CD14-positive monocyte (primary cell): Measurements from ENCODE around the gene ALS2CL. TPM values are rescaled to one million over a fixed set of nuclear protein-coding genes. Genes with fewer than 3 reads are reported as not detected.

Source experiments
- DNase-seq, 3 donors: peaks; one replicate each; pipeline ENCODE4 v3.0.0-alpha.2; 2011 to 2022
- H2AFZ ChIP-seq: 2 replicates; pipeline ENCODE4 v1.6.0; 2012; ENCODE audit warnings: mild to moderate bottlenecking, low read depth, low read length, inconsistent platforms; ENCODE audit not compliant: insufficient read depth, poor library complexity, severe bottlenecking
- H3K27ac ChIP-seq, 2 donors: 1 replicate in 1 of 2; 2 replicates in 1 of 2; pipeline ENCODE4 v1.5.1; 2012 to 2013; ENCODE audit warnings: low read length in 2 of 2, control low read depth in 1 of 2, inconsistent platforms in 1 of 2, low read depth in 1 of 2, mild to moderate bottlenecking in 1 of 2
- H3K27me3 ChIP-seq, 2 donors: one replicate each; pipeline versions ENCODE4 v1.6.0 to v1.6.1; 2011 to 2013; ENCODE audit warnings: low read length in 2 of 2; ENCODE audit not compliant: control insufficient read depth in 2 of 2, insufficient read depth in 2 of 2
- H3K36me3 ChIP-seq, 2 donors: replicated peaks in 1 of 2; 1 replicate in 1 of 2; 2 replicates in 1 of 2; pipeline versions ENCODE4 v1.5.1 to v1.6.1; 2012 to 2013; ENCODE audit warnings: low read length in 2 of 2, control low read depth in 1 of 2, inconsistent platforms in 1 of 2, mild to moderate bottlenecking in 1 of 2; ENCODE audit not compliant: insufficient read depth in 2 of 2, control insufficient read depth in 1 of 2
- H3K4me1 ChIP-seq, 2 donors: 1 replicate in 1 of 2; 2 replicates in 1 of 2; pipeline versions ENCODE4 v1.5.1 to v1.6.1; 2012 to 2013; ENCODE audit warnings: low read length in 2 of 2, control low read depth in 1 of 2, inconsistent platforms in 1 of 2, mild to moderate bottlenecking in 1 of 2, moderate library complexity in 1 of 2; ENCODE audit not compliant: insufficient read depth in 2 of 2, control insufficient read depth in 1 of 2
- H3K4me2 ChIP-seq: replicated peaks from 2 replicates; pipeline ENCODE3; 2012; ENCODE audit warnings: low read length, moderate library complexity, mild to moderate bottlenecking; ENCODE audit not compliant: poor library complexity, severe bottlenecking; ENCODE audit errors: extremely low read depth
- H3K4me3 ChIP-seq, 3 experiments: fragments of 200-600 bp in 1 of 3; sonication (generic) in 1 of 3; replicated peaks in 1 of 3; 1 replicate in 2 of 3; 2 replicates in 1 of 3; pipeline ENCODE4 v1.5.1; 2011 to 2013; ENCODE audit warnings: low read length in 3 of 3, mild to moderate bottlenecking in 3 of 3, control low read depth in 2 of 3, low read depth in 2 of 3, inconsistent platforms in 1 of 3, moderate library complexity in 1 of 3
- H3K79me2 ChIP-seq: 2 replicates; pipeline ENCODE4 v1.6.0; 2012; ENCODE audit warnings: mild to moderate bottlenecking, control low read depth, inconsistent platforms, low read length, moderate library complexity; ENCODE audit not compliant: insufficient read depth
- H3K9ac ChIP-seq: 2 replicates; pipeline ENCODE4 v1.6.0; 2017; ENCODE audit warnings: low read length, mild to moderate bottlenecking; ENCODE audit not compliant: insufficient read depth, poor library complexity, severe bottlenecking
- H3K9me3 ChIP-seq, 2 donors: replicated peaks in 1 of 2; 1 replicate in 1 of 2; 2 replicates in 1 of 2; pipeline versions ENCODE4 v1.5.1 to v1.6.1; 2012 to 2013; ENCODE audit warnings: low read length in 2 of 2, control low read depth in 1 of 2; ENCODE audit not compliant: control insufficient read depth in 1 of 2, insufficient read depth in 1 of 2
- H4K20me1 ChIP-seq: 2 replicates; pipeline ENCODE4 v1.6.0; 2012; ENCODE audit warnings: mild to moderate bottlenecking, low read length, control low read depth, moderate library complexity; ENCODE audit not compliant: insufficient read depth
- H3K27ac Mint-ChIP-seq, 7 donors: one replicate each; pipeline ENCODE4 v1.8.0; 2020; ENCODE audit warnings: mild to moderate bottlenecking in 7 of 7, mixed read lengths in 7 of 7, moderate library complexity in 6 of 7, inconsistent platforms in 2 of 7
- H3K27me3 Mint-ChIP-seq, 3 donors: one replicate each; pipeline ENCODE4 v1.8.0; 2021 to 2022; ENCODE audit warnings: low read depth in 3 of 3, mild to moderate bottlenecking in 3 of 3, mixed read lengths in 3 of 3, moderate library complexity in 3 of 3, inconsistent platforms in 1 of 3
- H3K36me3 Mint-ChIP-seq, 2 donors: one replicate each; pipeline ENCODE4 v1.8.0; 2020; ENCODE audit warnings: mixed read lengths in 2 of 2, inconsistent platforms in 1 of 2, mild to moderate bottlenecking in 1 of 2
- H3K4me1 Mint-ChIP-seq: one replicate; pipeline ENCODE4 v1.8.0; 2020; ENCODE audit warnings: mild to moderate bottlenecking, mixed read lengths
- H3K4me3 Mint-ChIP-seq, 2 donors: one replicate each; pipeline ENCODE4 v1.8.0; 2020; ENCODE audit warnings: mild to moderate bottlenecking in 2 of 2, mixed read lengths in 2 of 2, moderate library complexity in 1 of 2
- H3K9me3 Mint-ChIP-seq, 7 donors: one replicate each; pipeline ENCODE4 v1.8.0; 2020 to 2022; ENCODE audit warnings: mixed read lengths in 7 of 7, mild to moderate bottlenecking in 6 of 7, moderate library complexity in 6 of 7, inconsistent platforms in 2 of 7
- WGBS: methylation state at CpG from one replicate; pipeline ENCODE4 v1.1.5; 2013; ENCODE audit warnings: missing lambda C conversion rate; ENCODE audit not compliant: insufficient coverage; 5-methylcytosine and 5-hydroxymethylcytosine counted together
- intact Hi-C, 2 donors: fragments of 100-400 bp; cut with micrococcal nuclease; formaldehyde crosslinking; loops; one replicate each; pipeline versions ENCODE4 v1.15.0 to v1.15.1; 2023
- polyA plus RNA-seq, 3 donors: library from polyadenylated mRNA; depleted of rRNA in 1 of 3; unstranded in 2 of 3; stranded (reverse) in 1 of 3; fragments of 300-500 nt in 2 of 3; fragments of >200 nt in 1 of 3; fragmentation: Illumina TruSeq in 2 of 3; gene quantifications; 1 replicate in 2 of 3; 2 replicates in 1 of 3; pipeline ENCODE4 v1.2.3, GENCODE V29; 2012 to 2021
- TF ChIP-seq, protein P1 (sequence below): fragments of 200-600 bp; IDR thresholded peaks from one replicate; pipeline ENCODE4 v1.8.0; 2022; ENCODE audit warnings: antibody characterized with exemption, mild to moderate bottlenecking

Gene ALS2CL
- polyA plus RNA-seq, 3 donors, result 0.38 to 5.7 (median 0.55) TPM

- H2AFZ ChIP-seq, result no peak overlapping the region
- H4K20me1 ChIP-seq, result no peaks in the 10 kb centered on the region
- intact Hi-C loops, result no loop called here
- no peak for DNase-seq
- WGBS, result no CpG with 5 or more reads among the region's 2 CpGs
- no peak overlapping the region for H3K27ac Mint-ChIP-seq
- H3K36me3 Mint-ChIP-seq, result no peaks in the 10 kb centered on the region
- no peak overlapping the region for H3K4me3 Mint-ChIP-seq
- peaks cover 18 to 30% (median 18%) of the 10 kb centered on the region in 3 donors for H3K27me3 Mint-ChIP-seq
- no peaks in the 10 kb centered on the region for H3K9me3 ChIP-seq
- H3K4me1 Mint-ChIP-seq, result peaks cover 2% of the 10 kb centered on the region
- peaks cover 0 to 4% (median 0%) of the 10 kb centered on the region in 7 donors for H3K9me3 Mint-ChIP-seq
- TF ChIP-seq, protein P1, sequence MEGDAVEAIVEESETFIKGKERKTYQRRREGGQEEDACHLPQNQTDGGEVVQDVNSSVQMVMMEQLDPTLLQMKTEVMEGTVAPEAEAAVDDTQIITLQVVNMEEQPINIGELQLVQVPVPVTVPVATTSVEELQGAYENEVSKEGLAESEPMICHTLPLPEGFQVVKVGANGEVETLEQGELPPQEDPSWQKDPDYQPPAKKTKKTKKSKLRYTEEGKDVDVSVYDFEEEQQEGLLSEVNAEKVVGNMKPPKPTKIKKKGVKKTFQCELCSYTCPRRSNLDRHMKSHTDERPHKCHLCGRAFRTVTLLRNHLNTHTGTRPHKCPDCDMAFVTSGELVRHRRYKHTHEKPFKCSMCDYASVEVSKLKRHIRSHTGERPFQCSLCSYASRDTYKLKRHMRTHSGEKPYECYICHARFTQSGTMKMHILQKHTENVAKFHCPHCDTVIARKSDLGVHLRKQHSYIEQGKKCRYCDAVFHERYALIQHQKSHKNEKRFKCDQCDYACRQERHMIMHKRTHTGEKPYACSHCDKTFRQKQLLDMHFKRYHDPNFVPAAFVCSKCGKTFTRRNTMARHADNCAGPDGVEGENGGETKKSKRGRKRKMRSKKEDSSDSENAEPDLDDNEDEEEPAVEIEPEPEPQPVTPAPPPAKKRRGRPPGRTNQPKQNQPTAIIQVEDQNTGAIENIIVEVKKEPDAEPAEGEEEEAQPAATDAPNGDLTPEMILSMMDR, result no peak
- H3K4me2 ChIP-seq, result no peak overlapping the region
- no peak overlapping the region for H3K27ac ChIP-seq
- no peak overlapping the region for H3K9ac ChIP-seq
- no peaks in the 10 kb centered on the region for H3K4me1 ChIP-seq
- H3K36me3 ChIP-seq, result no peaks in the 10 kb centered on the region
- H3K4me3 ChIP-seq, result no peak overlapping the region
- H3K79me2 ChIP-seq, result no peaks in the 10 kb centered on the region
- H3K27me3 ChIP-seq, result no peaks in the 10 kb centered on the region
Measured at GRCh38 chr3:46721009-46721408, 27.5 kb upstream of the ALS2CL start.

DNA sequence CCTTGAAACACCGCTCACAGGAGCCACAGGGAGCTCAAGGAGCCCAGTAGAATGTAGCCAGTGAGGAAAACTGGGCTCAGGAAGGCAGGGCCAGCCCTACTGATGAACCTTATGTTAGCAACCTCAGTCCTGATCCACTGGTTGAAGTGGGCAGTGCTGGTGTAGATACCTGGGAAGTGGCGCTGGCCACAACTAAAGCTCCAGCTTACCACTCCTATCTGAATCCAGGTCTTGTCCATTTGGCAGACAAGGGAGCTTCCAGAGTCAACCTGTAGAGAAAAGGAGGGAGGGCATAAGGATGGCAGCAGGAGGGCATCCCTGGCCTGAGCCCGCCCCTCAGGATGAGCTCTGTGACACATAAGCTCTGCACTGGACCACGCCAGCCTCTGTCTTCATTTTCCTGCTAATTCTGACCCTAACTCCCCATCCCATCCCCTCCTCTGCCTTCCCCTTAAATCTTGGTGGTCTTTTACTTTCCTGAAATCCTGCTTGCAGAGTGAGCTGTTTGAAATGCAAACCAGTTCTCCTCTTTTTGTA, 26.3 kb upstream of the ALS2CL start:
- no peaks in the 10 kb centered on the region for H3K36me3 ChIP-seq
- peaks cover 0 to 4% (median 0%) of the 10 kb centered on the region in 7 donors for H3K9me3 Mint-ChIP-seq
- no peaks in the 10 kb centered on the region for H3K36me3 Mint-ChIP-seq
- no peaks in the 10 kb centered on the region for H3K27me3 ChIP-seq
- DNase-seq, result no peak
- H3K4me1 ChIP-seq, result no peaks in the 10 kb centered on the region
- H3K9me3 ChIP-seq, result no peaks in the 10 kb centered on the region
- no peak overlapping the region for H3K4me2 ChIP-seq
- H3K4me3 ChIP-seq, result no peak overlapping the region
- TF ChIP-seq, protein P1, result no peak
- H3K79me2 ChIP-seq, result no peaks in the 10 kb centered on the region
- peaks cover 12 to 30% (median 17%) of the 10 kb centered on the region in 3 donors for H3K27me3 Mint-ChIP-seq
- intact Hi-C loops, result no loop called here
- no peak overlapping the region for H3K9ac ChIP-seq
- peak overlapping the region in 1 of 7 donors; percentile 43 for H3K27ac Mint-ChIP-seq
- no peaks in the 10 kb centered on the region for H4K20me1 ChIP-seq
- peaks cover 2% of the 10 kb centered on the region for H3K4me1 Mint-ChIP-seq
- no peak overlapping the region for H3K27ac ChIP-seq
- WGBS, result 100% methylated on average over 1 of the region's 4 CpGs
- H3K4me3 Mint-ChIP-seq, result no peak overlapping the region
- H2AFZ ChIP-seq, result no peak overlapping the region
